Right ventricle myocardium superior (tissue), 1 donor: ENCODE data around the gene FAF2. TPM values are rescaled to one million over a fixed set of nuclear protein-coding genes. Genes with fewer than 3 reads are reported as not detected.

ENCODE experiments used
- ATAC-seq: fragments of 200-7000 bp; cut with Tn5 transposase; one replicate; pipeline ENCODE4 v1.9.1; 2020; ENCODE audit warnings: mild to moderate bottlenecking; ENCODE audit not compliant: poor library complexity
- DNase-seq: peaks from one replicate; pipeline ENCODE4 v3.0.0-alpha.2; 2020
- intact Hi-C: fragments of 100-400 bp; cut with DNase I; formaldehyde crosslinking; loops from one replicate; pipeline ENCODE4 v1.11.2; 2022
- total RNA-seq: library from RNA; stranded (reverse); fragmentation: NEBNext Ultra II Directional; extraction: Animal tissue kit (Norgen Biotek cat#: 25700); gene quantifications from one replicate; pipeline ENCODE4 v1.2.1, GENCODE V29; 2021
- donor health status: DM: no; HTN: yes; CAD: no; lungs with severe emphysema.

Gene FAF2
- total RNA-seq, 1 donor from 2014 or later = 12.3 TPM

- no peak for DNase-seq
- intact Hi-C loops = no loop called here
Observed at GRCh38 chr5:176489077-176489476, 40.9 kb downstream of the FAF2 start.

GRCh38 chr5:176490301-176490700, 42.1 kb downstream of the FAF2 start:
- intact Hi-C loops = no loop called here
- no peak for ATAC-seq
- no peak for DNase-seq

More at GRCh38 chr5:176489077-176489476, 40.9 kb downstream of the FAF2 start:
- no peak for ATAC-seq

- DNase-seq = no peak
- intact Hi-C loops = no loop called here
- ATAC-seq = no peak
Observed at GRCh38 chr5:176491101-176491502, 42.9 kb downstream of the FAF2 start.

GRCh38 chr5:176491901-176492300, 43.7 kb downstream of the FAF2 start:
- DNase-seq = no peak
- intact Hi-C loops = no loop called here
- ATAC-seq = no peak

- intact Hi-C loops = no loop called here
- ATAC-seq = no peak
- no peak for DNase-seq
Observed at GRCh38 chr5:176492431-176492830, 44.2 kb downstream of the FAF2 start.

GRCh38 chr5:176497852-176498251, 49.7 kb downstream of the FAF2 start:
- ATAC-seq (no peak), DNase-seq (no peak)

GRCh38 chr5:176499273-176499672, 51.1 kb downstream of the FAF2 start:
- ATAC-seq (no peak), DNase-seq (no peak)
- intact Hi-C loops = no loop called here

More at GRCh38 chr5:176497852-176498251, 49.7 kb downstream of the FAF2 start:
- intact Hi-C loops = no loop called here

- ATAC-seq = no peak
- no peak for DNase-seq
- intact Hi-C loops = no loop called here
Observed at GRCh38 chr5:176500511-176500910, 52.3 kb downstream of the FAF2 start.

- intact Hi-C loops = no loop called here
- no peak for ATAC-seq
- no peak for DNase-seq
Observed at GRCh38 chr5:176501333-176501732, 53.1 kb downstream of the FAF2 start.

GRCh38 chr5:176503496-176503895, 55.3 kb downstream of the FAF2 start:
- intact Hi-C loops = no loop called here
- ATAC-seq (no peak), DNase-seq (no peak)

GRCh38 chr5:176507911-176508310, 59.7 kb downstream of the FAF2 start:
- intact Hi-C loops = no loop called here
- DNase-seq = no peak
- ATAC-seq = no peak

GRCh38 chr5:176508603-176509002, 60.4 kb downstream of the FAF2 start:
- ATAC-seq = no peak
- intact Hi-C loops = no loop called here

GRCh38 chr5:176513788-176514187, 65.6 kb downstream of the FAF2 start:
- intact Hi-C loops = no loop called here

More at GRCh38 chr5:176508603-176509002, 60.4 kb downstream of the FAF2 start:
- no peak for DNase-seq

GRCh38 chr5:176514244-176514950, 66.2 kb downstream of the FAF2 start:
- intact Hi-C loops = no loop called here
- DNase-seq (no peak), ATAC-seq (no peak)

More at GRCh38 chr5:176513788-176514187, 65.6 kb downstream of the FAF2 start:
- ATAC-seq = no peak
- no peak for DNase-seq

- DNase-seq = no peak
- intact Hi-C loops = no loop called here
- ATAC-seq = no peak
Observed at GRCh38 chr5:176515396-176515795, 67.2 kb downstream of the FAF2 start.

- intact Hi-C loops = no loop called here
- DNase-seq = no peak
- ATAC-seq = no peak
Observed at GRCh38 chr5:176517053-176517661, 69.0 kb downstream of the FAF2 start.

GRCh38 chr5:176519810-176520720, 71.9 kb downstream of the FAF2 start:
- no peak for DNase-seq
- intact Hi-C loops = no loop called here
- no peak for ATAC-seq

- intact Hi-C loops = no loop called here
- no peak for ATAC-seq
- no peak for DNase-seq
Observed at GRCh38 chr5:176521286-176521685, 73.1 kb downstream of the FAF2 start.

- intact Hi-C loops = no loop called here
- ATAC-seq = no peak
- DNase-seq = no peak
Observed at GRCh38 chr5:176521699-176522263, 73.6 kb downstream of the FAF2 start.
